ENCODE results near the gene TMA7. TPM values are rescaled to one million over a fixed set of nuclear protein-coding genes. Genes with fewer than 3 reads are reported as not detected.

TMA7 gene
- total and polyA plus RNA-seq, 2 of the 13 experiments (the other 11 are each of a cell fraction or from before 2014, with no cell fraction given): 100 to 486 TPM

DNA sequence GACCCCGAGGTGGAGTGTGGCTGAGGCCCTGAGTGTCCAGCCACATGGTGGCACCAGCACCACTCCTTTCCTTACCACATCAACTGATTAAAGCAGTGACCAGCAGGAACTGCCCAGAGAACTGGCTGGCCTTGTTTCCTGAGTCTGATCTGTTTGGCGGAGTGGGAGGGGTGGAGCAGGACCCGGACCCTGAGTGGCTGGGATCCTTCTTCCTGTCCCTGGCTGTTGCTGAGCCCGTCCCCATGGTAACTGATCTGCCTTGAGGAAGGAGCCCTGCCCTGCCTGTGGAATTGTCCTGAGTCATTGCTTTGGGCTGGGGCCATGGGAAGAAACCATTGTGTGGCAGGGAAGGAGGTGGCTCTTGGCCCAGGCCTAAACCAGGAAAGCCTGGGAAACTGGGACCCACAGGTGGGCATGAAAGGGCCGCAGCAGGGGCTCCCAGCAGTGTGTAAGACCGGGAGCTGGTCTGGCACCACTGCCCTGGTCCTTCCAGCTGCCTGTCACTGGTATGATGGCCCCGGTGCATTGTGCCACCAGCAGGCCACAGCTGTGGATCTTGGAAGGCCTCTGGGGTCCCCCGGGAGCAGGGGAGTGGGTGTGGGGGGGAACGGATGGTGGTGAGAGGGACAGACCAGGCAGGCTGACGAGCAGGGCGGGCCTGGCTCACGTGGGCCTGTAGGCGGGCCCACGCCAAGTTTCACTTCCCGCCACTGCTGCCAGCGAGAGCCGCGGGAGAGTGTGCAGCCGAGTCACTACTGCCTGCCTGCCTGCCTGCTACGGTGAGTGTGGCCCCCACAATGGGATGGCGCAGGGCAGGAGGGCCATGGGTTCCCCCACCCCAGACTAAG is 25.7 kb downstream of the TMA7 start (continued):
- TF ChIP-seq NR3C1 (CRISPR knock-in tag; IDR thresholded peaks at IDR 0.05): no peak
- TF ChIP-seq FOSL2 (CRISPR knock-in tag; IDR thresholded peaks at IDR 0.05): peak; percentile 62
- TF ChIP-seq FLYWCH1 (CRISPR knock-in tag; IDR thresholded peaks at IDR 0.05): no peak
- TF ChIP-seq ZBTB7B (CRISPR knock-in tag; IDR thresholded peaks at IDR 0.05): peak; percentile 48; the same call in 1 of the 2 replicates
- no peak for TF ChIP-seq SOX6 (IDR thresholded peaks at IDR 0.05)
- peak; percentile 66 for TF ChIP-seq SOX6 (CRISPR knock-in tag; IDR thresholded peaks at IDR 0.05)
- TF ChIP-seq ZNF432 (CRISPR knock-in tag; IDR thresholded peaks at IDR 0.05; ENCODE audit: borderline replicate concordance): no peak
- TF ChIP-seq ZFP62 (CRISPR knock-in tag; IDR thresholded peaks at IDR 0.05): no peak
- no peak for TF ChIP-seq MTF2 (CRISPR knock-in tag; IDR thresholded peaks at IDR 0.05; ENCODE audit: borderline replicate concordance)
- no peak for TF ChIP-seq ZNF709 (CRISPR knock-in tag; IDR thresholded peaks at IDR 0.05)
- no peak for TF ChIP-seq CHD4 (IDR thresholded peaks at IDR 0.05; ENCODE audit: borderline replicate concordance, low read length)
- TF ChIP-seq ZNF557 (CRISPR knock-in tag; IDR thresholded peaks at IDR 0.05): no peak
- peak; percentile 88; the same call in 2 of the 3 replicates for TF ChIP-seq MXI1 (IDR thresholded peaks at IDR 0.05; ENCODE audit: borderline replicate concordance, low read depth, low read length)
- TF ChIP-seq TSC22D2 (CRISPR knock-in tag; IDR thresholded peaks at IDR 0.05; ENCODE audit: borderline replicate concordance): no peak
- TF ChIP-seq MYC (CRISPR knock-in tag; IDR thresholded peaks at IDR 0.05; ENCODE audit: borderline replicate concordance): peak; percentile 14; the same call in 1 of the 2 replicates
- TF ChIP-seq KDM6A (CRISPR knock-in tag; IDR thresholded peaks at IDR 0.05; ENCODE audit: low read depth): no peak
- TF ChIP-seq, protein P1, sequence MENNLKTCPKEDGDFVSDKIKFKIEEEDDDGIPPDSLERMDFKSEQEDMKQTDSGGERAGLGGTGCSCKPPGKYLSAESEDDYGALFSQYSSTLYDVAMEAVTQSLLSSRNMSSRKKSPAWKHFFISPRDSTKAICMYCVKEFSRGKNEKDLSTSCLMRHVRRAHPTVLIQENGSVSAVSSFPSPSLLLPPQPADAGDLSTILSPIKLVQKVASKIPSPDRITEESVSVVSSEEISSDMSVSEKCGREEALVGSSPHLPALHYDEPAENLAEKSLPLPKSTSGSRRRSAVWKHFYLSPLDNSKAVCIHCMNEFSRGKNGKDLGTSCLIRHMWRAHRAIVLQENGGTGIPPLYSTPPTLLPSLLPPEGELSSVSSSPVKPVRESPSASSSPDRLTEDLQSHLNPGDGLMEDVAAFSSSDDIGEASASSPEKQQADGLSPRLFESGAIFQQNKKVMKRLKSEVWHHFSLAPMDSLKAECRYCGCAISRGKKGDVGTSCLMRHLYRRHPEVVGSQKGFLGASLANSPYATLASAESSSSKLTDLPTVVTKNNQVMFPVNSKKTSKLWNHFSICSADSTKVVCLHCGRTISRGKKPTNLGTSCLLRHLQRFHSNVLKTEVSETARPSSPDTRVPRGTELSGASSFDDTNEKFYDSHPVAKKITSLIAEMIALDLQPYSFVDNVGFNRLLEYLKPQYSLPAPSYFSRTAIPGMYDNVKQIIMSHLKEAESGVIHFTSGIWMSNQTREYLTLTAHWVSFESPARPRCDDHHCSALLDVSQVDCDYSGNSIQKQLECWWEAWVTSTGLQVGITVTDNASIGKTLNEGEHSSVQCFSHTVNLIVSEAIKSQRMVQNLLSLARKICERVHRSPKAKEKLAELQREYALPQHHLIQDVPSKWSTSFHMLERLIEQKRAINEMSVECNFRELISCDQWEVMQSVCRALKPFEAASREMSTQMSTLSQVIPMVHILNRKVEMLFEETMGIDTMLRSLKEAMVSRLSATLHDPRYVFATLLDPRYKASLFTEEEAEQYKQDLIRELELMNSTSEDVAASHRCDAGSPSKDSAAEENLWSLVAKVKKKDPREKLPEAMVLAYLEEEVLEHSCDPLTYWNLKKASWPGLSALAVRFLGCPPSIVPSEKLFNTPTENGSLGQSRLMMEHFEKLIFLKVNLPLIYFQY (CRISPR knock-in tag; IDR thresholded peaks at IDR 0.05; ENCODE audit: borderline replicate concordance): peak; percentile 51; the same call in 1 of the 2 replicates
- TF ChIP-seq ZNF484 (CRISPR knock-in tag; IDR thresholded peaks at IDR 0.05; ENCODE audit: borderline replicate concordance, low read depth): no peak
- TF ChIP-seq, protein P2, sequence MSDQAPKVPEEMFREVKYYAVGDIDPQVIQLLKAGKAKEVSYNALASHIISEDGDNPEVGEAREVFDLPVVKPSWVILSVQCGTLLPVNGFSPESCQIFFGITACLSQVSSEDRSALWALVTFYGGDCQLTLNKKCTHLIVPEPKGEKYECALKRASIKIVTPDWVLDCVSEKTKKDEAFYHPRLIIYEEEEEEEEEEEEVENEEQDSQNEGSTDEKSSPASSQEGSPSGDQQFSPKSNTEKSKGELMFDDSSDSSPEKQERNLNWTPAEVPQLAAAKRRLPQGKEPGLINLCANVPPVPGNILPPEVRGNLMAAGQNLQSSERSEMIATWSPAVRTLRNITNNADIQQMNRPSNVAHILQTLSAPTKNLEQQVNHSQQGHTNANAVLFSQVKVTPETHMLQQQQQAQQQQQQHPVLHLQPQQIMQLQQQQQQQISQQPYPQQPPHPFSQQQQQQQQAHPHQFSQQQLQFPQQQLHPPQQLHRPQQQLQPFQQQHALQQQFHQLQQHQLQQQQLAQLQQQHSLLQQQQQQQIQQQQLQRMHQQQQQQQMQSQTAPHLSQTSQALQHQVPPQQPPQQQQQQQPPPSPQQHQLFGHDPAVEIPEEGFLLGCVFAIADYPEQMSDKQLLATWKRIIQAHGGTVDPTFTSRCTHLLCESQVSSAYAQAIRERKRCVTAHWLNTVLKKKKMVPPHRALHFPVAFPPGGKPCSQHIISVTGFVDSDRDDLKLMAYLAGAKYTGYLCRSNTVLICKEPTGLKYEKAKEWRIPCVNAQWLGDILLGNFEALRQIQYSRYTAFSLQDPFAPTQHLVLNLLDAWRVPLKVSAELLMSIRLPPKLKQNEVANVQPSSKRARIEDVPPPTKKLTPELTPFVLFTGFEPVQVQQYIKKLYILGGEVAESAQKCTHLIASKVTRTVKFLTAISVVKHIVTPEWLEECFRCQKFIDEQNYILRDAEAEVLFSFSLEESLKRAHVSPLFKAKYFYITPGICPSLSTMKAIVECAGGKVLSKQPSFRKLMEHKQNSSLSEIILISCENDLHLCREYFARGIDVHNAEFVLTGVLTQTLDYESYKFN (CRISPR knock-in tag; conservative IDR thresholded peaks at IDR 0.05): peak; percentile 34; the same call in 1 of the 2 replicates
- TF ChIP-seq ZNF558 (CRISPR knock-in tag; IDR thresholded peaks at IDR 0.05; ENCODE audit: borderline replicate concordance): no peak
- TF ChIP-seq, protein P3, sequence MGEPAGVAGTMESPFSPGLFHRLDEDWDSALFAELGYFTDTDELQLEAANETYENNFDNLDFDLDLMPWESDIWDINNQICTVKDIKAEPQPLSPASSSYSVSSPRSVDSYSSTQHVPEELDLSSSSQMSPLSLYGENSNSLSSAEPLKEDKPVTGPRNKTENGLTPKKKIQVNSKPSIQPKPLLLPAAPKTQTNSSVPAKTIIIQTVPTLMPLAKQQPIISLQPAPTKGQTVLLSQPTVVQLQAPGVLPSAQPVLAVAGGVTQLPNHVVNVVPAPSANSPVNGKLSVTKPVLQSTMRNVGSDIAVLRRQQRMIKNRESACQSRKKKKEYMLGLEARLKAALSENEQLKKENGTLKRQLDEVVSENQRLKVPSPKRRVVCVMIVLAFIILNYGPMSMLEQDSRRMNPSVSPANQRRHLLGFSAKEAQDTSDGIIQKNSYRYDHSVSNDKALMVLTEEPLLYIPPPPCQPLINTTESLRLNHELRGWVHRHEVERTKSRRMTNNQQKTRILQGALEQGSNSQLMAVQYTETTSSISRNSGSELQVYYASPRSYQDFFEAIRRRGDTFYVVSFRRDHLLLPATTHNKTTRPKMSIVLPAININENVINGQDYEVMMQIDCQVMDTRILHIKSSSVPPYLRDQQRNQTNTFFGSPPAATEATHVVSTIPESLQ (CRISPR knock-in tag; conservative IDR thresholded peaks at IDR 0.05): no peak
